Natural killer cell (primary cell): ENCODE measurements around the gene PATJ. TPM values are rescaled to one million over a fixed set of nuclear protein-coding genes. Genes with fewer than 3 reads are reported as not detected.
"Not testable (repeated sequence)": the region's sequence is repeated elsewhere in the genome, so short reads cannot be mapped to it uniquely, and the experiment has no call there.

Experiments
- ATAC-seq, 3 donors: fragments of 150-1000 bp in 2 of 3; fragments of 200-7000 bp in 1 of 3; cut with Tn5 transposase; 1 replicate in 1 of 3; 2 replicates in 2 of 3; pipeline ENCODE4 v1.10.0; 2021; ENCODE audit warnings: mild to moderate bottlenecking in 2 of 3, moderate library complexity in 2 of 3
- DNase-seq, 2 donors: peaks; one replicate each; pipeline versions ENCODE4 v3.0.0 to v3.0.0-alpha.2; 2013 to 2021; ENCODE audit warnings: mixed read lengths in 1 of 2
- H3K27ac ChIP-seq: one replicate; pipeline ENCODE4 v1.5.1; 2013; ENCODE audit warnings: mild to moderate bottlenecking, low read length
- H3K27me3 ChIP-seq: one replicate; pipeline ENCODE4 v1.6.1; 2013; ENCODE audit warnings: low read length; ENCODE audit not compliant: control insufficient read depth, insufficient read depth
- H3K36me3 ChIP-seq: one replicate; pipeline ENCODE4 v1.6.1; 2013; ENCODE audit warnings: low read length; ENCODE audit not compliant: control insufficient read depth, insufficient read depth
- H3K4me1 ChIP-seq: one replicate; pipeline ENCODE4 v1.6.1; 2013; ENCODE audit warnings: low read length; ENCODE audit not compliant: control insufficient read depth, insufficient read depth
- H3K4me3 ChIP-seq: one replicate; pipeline ENCODE4 v1.5.1; 2013; ENCODE audit warnings: low read length
- H3K9me3 ChIP-seq: one replicate; pipeline ENCODE4 v1.6.1; 2013; ENCODE audit warnings: low read length; ENCODE audit not compliant: control insufficient read depth, insufficient read depth
- H3K27ac Mint-ChIP-seq, 2 donors: one replicate each; pipeline ENCODE4 v1.8.0; 2022; ENCODE audit warnings: mild to moderate bottlenecking in 2 of 2, mixed read lengths in 2 of 2, moderate library complexity in 1 of 2
- H3K27me3 Mint-ChIP-seq, 2 donors: one replicate each; pipeline ENCODE4 v1.8.0; 2022; ENCODE audit warnings: low read depth in 2 of 2, mixed read lengths in 2 of 2
- H3K36me3 Mint-ChIP-seq: one replicate; pipeline ENCODE4 v1.8.0; 2022; ENCODE audit warnings: mixed read lengths
- H3K4me1 Mint-ChIP-seq, 2 donors: one replicate each; pipeline ENCODE4 v1.8.0; 2022; ENCODE audit warnings: mixed read lengths in 2 of 2
- H3K4me3 Mint-ChIP-seq: one replicate; pipeline ENCODE4 v1.8.0; 2022; ENCODE audit warnings: mild to moderate bottlenecking, moderate library complexity, mixed read lengths
- H3K9me3 Mint-ChIP-seq, 2 donors: one replicate each; pipeline ENCODE4 v1.8.0; 2022; ENCODE audit warnings: mixed read lengths in 2 of 2
- WGBS: methylation state at CpG from one replicate; pipeline ENCODE4 v1.1.7; 2013; ENCODE audit warnings: missing lambda C conversion rate; ENCODE audit not compliant: insufficient coverage; 5-methylcytosine and 5-hydroxymethylcytosine counted together
- intact Hi-C: fragments of 100-400 bp; cut with micrococcal nuclease; formaldehyde crosslinking; loops from one replicate; pipeline ENCODE4 v1.14.2; 2022
- total RNA-seq, 4 donors: library from RNA; stranded (reverse); fragments of 120-200 nt in 1 of 4; gene quantifications; one replicate each; pipeline versions ENCODE4 v1.2.3 to v1.2.4, GENCODE V29; 2013 to 2022
- TF ChIP-seq, protein P1 (sequence below): fragments of 200-600 bp; IDR thresholded peaks from one replicate; pipeline ENCODE4 v1.8.0; 2022; ENCODE audit warnings: antibody characterized with exemption

PATJ gene
- total RNA-seq, 3 donors from 2014 or later (not counting 1 experiment from before 2014, with no cell fraction given), result 15.0 to 18.5 (median 16.7) TPM

DNA sequence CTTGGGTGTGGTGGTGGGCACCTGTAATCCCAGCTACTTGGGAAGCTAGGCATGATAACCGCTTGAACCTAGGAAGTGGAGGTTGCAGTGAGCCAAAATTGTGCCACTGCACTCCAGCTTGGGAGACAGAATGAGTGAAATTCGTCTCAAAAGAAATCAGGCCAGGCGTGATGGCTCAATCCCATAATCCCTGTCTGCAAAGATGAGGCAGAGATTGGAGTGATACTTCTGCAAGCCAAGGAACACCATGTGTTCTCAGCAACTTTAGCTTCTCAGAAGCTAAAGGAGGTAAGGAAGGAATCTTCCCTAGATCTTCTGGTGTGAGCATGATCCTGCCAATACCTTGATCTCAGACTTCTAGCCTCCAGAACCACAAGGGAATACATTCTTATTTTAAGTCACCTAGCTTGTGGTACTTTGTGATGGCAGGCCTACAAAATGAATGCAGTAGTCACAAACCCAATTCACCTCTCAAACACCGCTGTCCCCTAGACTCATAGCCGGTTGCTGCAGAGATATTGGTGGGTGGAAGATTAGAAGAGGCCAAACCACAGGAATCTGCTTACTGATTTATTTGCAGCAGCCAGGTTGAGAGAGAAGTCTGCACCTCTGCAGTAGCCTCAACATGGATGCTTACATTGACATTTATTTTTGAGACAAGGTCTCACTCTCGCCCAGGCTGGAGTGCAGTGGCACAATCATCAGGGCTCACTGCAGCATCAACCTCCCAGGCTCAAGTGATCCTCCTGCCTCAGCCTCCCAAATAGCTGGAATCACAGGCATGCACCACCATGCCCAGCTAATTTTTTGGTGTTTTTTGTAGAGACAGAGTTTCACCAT lies 471.0 kb downstream of the PATJ start:
- WGBS, result 93% methylated on average over 5 of the region's 6 CpGs
- no peaks in the 10 kb centered on the region for H3K9me3 ChIP-seq
- TF ChIP-seq, protein P1, sequence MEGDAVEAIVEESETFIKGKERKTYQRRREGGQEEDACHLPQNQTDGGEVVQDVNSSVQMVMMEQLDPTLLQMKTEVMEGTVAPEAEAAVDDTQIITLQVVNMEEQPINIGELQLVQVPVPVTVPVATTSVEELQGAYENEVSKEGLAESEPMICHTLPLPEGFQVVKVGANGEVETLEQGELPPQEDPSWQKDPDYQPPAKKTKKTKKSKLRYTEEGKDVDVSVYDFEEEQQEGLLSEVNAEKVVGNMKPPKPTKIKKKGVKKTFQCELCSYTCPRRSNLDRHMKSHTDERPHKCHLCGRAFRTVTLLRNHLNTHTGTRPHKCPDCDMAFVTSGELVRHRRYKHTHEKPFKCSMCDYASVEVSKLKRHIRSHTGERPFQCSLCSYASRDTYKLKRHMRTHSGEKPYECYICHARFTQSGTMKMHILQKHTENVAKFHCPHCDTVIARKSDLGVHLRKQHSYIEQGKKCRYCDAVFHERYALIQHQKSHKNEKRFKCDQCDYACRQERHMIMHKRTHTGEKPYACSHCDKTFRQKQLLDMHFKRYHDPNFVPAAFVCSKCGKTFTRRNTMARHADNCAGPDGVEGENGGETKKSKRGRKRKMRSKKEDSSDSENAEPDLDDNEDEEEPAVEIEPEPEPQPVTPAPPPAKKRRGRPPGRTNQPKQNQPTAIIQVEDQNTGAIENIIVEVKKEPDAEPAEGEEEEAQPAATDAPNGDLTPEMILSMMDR, result no peak
- no peaks in the 10 kb centered on the region for H3K27me3 Mint-ChIP-seq
- H3K27ac ChIP-seq, result no peak overlapping the region
- intact Hi-C loops, result no loop called here
- DNase-seq (no peak), ATAC-seq (no peak)
- H3K36me3 Mint-ChIP-seq, result peaks cover 10% of the 10 kb centered on the region
- no peaks in the 10 kb centered on the region for H3K36me3 ChIP-seq
- H3K4me3 ChIP-seq, result no peak overlapping the region
- no peak overlapping the region for H3K27ac Mint-ChIP-seq
- H3K9me3 Mint-ChIP-seq, result peaks cover 6 to 10% of the 10 kb centered on the region in 2 donors
- H3K4me1 ChIP-seq, result no peaks in the 10 kb centered on the region
- no peaks in the 10 kb centered on the region for H3K4me1 Mint-ChIP-seq
- H3K27me3 ChIP-seq, result no peaks in the 10 kb centered on the region
- no peak overlapping the region for H3K4me3 Mint-ChIP-seq

DNA sequence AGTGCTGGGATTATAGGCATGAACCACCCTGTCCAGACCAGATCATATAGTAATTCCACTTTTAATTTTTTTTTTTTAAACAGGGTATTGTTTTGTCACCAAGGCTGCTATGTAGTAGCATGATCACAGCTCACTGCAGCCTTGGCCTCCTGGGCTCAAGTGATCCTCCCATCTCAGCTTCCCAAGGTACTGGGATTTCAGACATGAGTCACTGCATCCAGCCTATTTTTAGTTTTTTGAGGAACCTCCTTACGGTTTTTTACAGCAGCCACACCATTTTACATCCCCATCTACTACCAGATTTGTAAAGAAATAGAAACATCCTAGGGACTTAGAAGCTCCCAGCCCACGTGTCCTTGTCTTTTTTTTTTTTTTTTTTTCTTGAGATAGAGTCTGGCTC lies 476.3 kb downstream of the PATJ start:
- H3K36me3 ChIP-seq, result no peaks in the 10 kb centered on the region
- Mint-ChIP-seq H3K9me3 (no peaks in the 10 kb centered on the region), H3K36me3 (no peaks in the 10 kb centered on the region), H3K4me1 (no peaks in the 10 kb centered on the region), H3K4me3 (no peak overlapping the region), H3K27ac (no peak overlapping the region), H3K27me3 (no peaks in the 10 kb centered on the region)
- H3K27ac ChIP-seq, result no peak overlapping the region
- H3K4me3 ChIP-seq, result no peak overlapping the region
- no peaks in the 10 kb centered on the region for H3K9me3 ChIP-seq
- H3K4me1 ChIP-seq, result no peaks in the 10 kb centered on the region
- 64% methylated on average over 2 of the region's 2 CpGs for WGBS
- TF ChIP-seq, protein P1, result no peak
- intact Hi-C loops, result no loop called here
- no peaks in the 10 kb centered on the region for H3K27me3 ChIP-seq
- DNase-seq (no peak), ATAC-seq (no peak)

DNA sequence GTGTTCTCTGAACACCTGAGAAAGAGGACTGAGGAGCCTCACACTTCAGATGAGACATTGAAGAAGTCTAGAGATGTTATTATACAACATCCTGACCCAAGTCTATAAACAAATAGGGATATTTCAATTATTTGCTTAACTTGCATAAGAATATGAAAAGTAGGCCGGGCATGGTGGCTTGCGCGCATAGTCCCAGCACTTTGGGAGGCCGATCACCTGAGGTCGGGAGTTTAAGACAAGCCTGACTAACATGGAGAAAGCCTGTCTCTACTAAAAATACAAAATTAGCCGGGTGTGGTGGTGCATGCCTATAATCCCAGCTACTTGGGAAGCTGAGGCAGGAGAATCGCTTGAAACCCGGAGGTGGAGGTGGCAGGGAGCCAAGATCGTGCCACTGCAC lies 478.2 kb downstream of the PATJ start:
- H3K4me1 Mint-ChIP-seq, H3K27ac ChIP-seq, H3K36me3 ChIP-seq, H3K9me3 Mint-ChIP-seq, H3K4me3 ChIP-seq, H3K4me3 Mint-ChIP-seq, H3K9me3 ChIP-seq, H3K4me1 ChIP-seq, H3K27me3 Mint-ChIP-seq, H3K27ac Mint-ChIP-seq, ATAC-seq, H3K27me3 ChIP-seq, H3K36me3 Mint-ChIP-seq, intact Hi-C loops, DNase-seq: not testable (repeated sequence)
- 93% methylated on average over 8 of the region's 9 CpGs for WGBS

DNA sequence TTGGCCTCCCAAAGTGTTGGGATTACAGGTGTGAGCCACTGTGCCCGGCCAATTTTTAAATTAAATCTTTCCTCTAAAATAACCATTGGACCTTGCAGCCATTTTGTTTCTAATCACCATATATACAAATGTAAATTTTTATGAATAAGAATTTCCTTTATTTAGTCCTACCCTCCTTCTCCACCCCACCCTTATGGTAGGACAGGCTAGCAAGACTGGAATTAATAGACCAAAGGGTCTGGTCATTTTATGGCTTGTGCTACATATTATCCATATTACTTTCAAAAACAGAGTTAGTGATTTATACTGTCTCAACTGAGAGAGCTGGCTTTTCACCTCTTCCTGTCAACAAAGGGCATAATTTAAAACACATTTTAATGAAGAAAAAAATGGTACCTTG lies 478.9 kb downstream of the PATJ start:
- whole genome bisulfite sequencing, result no CpG with 5 or more reads among the region's 1 CpG
- Histone ChIP-seq H3K27ac (no peak overlapping the region), H3K9me3 (no peaks in the 10 kb centered on the region), H3K36me3 (no peaks in the 10 kb centered on the region), H3K27me3 (no peaks in the 10 kb centered on the region), H3K4me1 (no peaks in the 10 kb centered on the region), H3K4me3 (no peak overlapping the region)
- Mint-ChIP-seq H3K27ac (no peak overlapping the region), H3K36me3 (no peaks in the 10 kb centered on the region), H3K4me1 (no peaks in the 10 kb centered on the region), H3K4me3 (no peak overlapping the region), H3K27me3 (no peaks in the 10 kb centered on the region), H3K9me3 (no peaks in the 10 kb centered on the region)
- TF ChIP-seq, protein P1, result no peak
- DNase-seq (no peak), ATAC-seq (no peak)
- intact Hi-C loops, result no loop called here
